Activated CD4-positive, CD25-positive, alpha-beta regulatory T cell (primary cell): Measurements from ENCODE around the gene NEMP2.
"Not testable (repeated sequence)": the region's sequence is repeated elsewhere in the genome, so short reads cannot be mapped to it uniquely, and the experiment has no call there.

Experiments
- DNase-seq, 4 experiments: peaks; one replicate each; lab custom pipeline; 2025; lab: John Stamatoyannopoulos, UW

NEMP2 gene

GRCh38 chr2:190490502-190490901, 44.0 kb downstream of the NEMP2 start:
- DNase-seq = no peak

GRCh38 chr2:190489475-190489874, 45.0 kb downstream of the NEMP2 start:
- DNase-seq = no peak

- no peak for DNase-seq
These were observed 45.8 kb downstream of the NEMP2 start for GRCh38 chr2:190488516-190489233.

GRCh38 chr2:190486037-190486623, 48.4 kb downstream of the NEMP2 start:
- DNase-seq = no peak

GRCh38 chr2:190482451-190482850, 52.1 kb downstream of the NEMP2 start:
- no peak for DNase-seq

- DNase-seq = no peak
These were observed 53.2 kb downstream of the NEMP2 start for GRCh38 chr2:190481339-190481738.

GRCh38 chr2:190478572-190479195, 55.8 kb downstream of the NEMP2 start:
- DNase-seq = no peak

GRCh38 chr2:190477661-190478454, 56.7 kb downstream of the NEMP2 start:
- DNase-seq = no peak

- DNase-seq = no peak
These were observed 64.2 kb downstream of the NEMP2 start for GRCh38 chr2:190470256-190470826.

GRCh38 chr2:190469771-190470170, 64.8 kb downstream of the NEMP2 start:
- DNase-seq = no peak

GRCh38 chr2:190468814-190469569, 65.5 kb downstream of the NEMP2 start:
- DNase-seq = no peak

- DNase-seq = not testable (repeated sequence)
These were observed 66.2 kb downstream of the NEMP2 start for GRCh38 chr2:190468354-190468753.

- DNase-seq = no peak
These were observed 66.9 kb downstream of the NEMP2 start for GRCh38 chr2:190467575-190468083.

GRCh38 chr2:190466819-190467446, 67.6 kb downstream of the NEMP2 start:
- DNase-seq = no peak

GRCh38 chr2:190465060-190465459, 69.5 kb downstream of the NEMP2 start:
- no peak for DNase-seq

GRCh38 chr2:190462611-190463010, 71.9 kb downstream of the NEMP2 start:
- DNase-seq = no peak

GRCh38 chr2:190462181-190462580, 72.3 kb downstream of the NEMP2 start:
- no peak for DNase-seq

GRCh38 chr2:190460487-190460886, 74.0 kb downstream of the NEMP2 start:
- DNase-seq = no peak

GRCh38 chr2:190459881-190460280, 74.6 kb downstream of the NEMP2 start:
- no peak for DNase-seq

- no peak for DNase-seq
These were observed 76.0 kb downstream of the NEMP2 start for GRCh38 chr2:190458352-190459107.
